SK-N-MC (cell line): ENCODE data around the gene CYP1A1.

Experiments
- EZH2 ChIP-seq: fragments of 200-600 bp; sonication (generic); IDR thresholded peaks from one replicate; pipeline ENCODE4 v1.6.1; 2017; ENCODE audit warnings: antibody characterized with exemption
- POLR2AphosphoS5 ChIP-seq: IDR thresholded peaks from 2 replicates; pipeline ENCODE4 v1.6.1; 2012; ENCODE audit warnings: mild to moderate bottlenecking, low read depth, low read length, borderline replicate concordance

- TF ChIP-seq EZH2 = no peak
- no peak for TF ChIP-seq POLR2AphosphoS5
Measured at GRCh38 chr15:74773731-74774252, 48.5 kb upstream of the CYP1A1 start.
